ENCODE data around the gene ATP5F1E.
A peak's percentile ranks its signal among the peaks of the same experiment; 100 is the strongest.
"Not testable (repeated sequence)": the region's sequence is repeated elsewhere in the genome, so short reads cannot be mapped to it uniquely, and the experiment has no call there.

ATP5F1E gene

DNA sequence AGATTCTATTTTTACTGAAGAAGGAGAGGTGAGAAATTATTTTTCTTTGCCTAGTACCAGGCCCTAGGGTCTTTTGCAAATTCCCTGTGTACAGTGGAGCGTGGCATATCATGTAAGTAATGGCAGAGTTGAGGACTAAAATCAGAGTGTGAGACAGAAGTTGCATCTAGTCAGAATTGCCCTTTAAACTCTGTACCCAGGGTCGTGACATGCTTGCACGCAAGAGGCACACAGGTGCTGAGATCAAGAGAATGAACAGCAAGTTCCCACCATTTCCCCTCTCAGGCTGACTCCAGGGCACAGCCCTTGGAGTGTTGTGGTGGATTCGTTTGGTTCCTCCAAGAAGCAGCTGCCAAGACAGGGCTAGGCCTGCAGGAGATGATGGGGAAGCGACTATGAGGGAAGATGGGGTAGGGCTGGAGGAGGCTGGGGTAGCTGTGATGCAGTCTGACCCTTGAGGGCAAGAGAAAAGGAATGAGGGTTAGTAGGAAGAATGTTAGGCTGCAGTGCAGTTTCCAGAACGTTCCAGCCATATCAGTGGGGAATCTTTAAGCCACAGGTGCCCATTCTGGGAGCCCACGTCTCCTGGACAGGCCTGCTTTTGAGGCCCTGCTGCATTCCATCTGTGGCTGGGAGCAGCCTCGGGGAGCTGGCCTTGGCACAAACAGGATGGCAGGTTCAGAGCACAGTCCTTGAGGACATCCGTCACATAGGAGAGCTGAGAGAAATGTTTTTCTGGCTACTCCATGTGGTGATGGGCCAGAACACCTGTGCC is 44.2 kb downstream of the ATP5F1E start:
- DNase-seq, result no peak

DNA sequence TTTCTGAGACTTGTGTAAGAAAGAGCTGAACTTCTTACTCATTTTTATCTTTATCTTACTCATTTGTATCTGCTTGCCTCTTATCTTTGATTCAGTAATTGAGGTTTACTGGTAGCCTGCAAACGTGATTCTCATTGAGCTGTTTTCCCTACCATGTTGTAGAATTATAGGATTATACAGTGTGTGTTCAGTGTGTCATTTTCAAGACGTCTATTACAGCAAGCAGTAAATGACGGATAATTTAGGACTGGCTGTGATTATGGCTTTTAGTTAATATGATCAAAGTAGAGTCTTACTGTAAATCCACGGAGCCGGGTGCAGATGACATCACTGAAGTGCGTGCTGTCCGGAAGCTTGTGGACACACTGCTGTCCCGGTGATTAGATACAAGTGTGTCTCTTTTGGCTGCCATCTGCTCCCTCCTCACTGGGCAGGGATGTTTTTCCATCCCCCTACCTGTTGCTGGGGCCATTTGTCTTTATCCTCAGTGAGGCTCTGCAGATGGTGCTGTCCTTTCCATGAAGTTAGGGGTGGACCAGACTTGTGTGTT is 45.1 kb downstream of the ATP5F1E start:
- DNase-seq, result no peak

DNA sequence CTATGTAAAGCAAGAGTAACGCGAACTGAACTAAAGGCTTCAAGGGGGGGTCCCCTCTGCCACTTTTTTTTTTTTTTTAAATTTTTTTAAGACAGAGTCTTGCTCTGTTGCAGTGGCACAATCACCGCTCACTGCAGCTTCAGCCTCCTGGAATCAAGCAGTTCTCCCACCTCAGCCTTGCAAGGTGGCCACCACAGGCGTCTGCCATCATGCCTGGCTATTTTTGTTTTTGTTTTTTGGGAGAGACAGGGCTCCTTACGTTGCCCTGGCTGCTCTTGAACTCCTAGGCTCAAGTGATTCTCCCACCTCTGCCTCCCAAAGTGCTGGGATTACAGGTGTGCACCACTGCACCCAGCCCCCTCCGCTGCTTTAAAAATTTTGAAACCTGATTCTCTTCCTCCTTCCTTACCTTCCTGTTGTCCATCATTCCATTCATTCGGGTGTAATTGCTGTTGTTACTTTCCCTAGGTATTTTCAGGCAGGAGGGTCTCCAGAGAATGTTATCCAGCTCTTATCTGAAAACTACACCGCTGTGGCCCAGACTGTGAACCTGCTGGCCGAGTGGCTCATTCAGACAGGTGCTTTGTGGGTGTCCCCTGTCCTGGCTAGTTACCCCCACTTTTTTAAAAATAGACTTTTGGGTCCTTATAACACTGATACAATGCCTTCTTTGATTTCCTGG is 45.7 kb downstream of the ATP5F1E start:
- DNase-seq, result no peak

DNA sequence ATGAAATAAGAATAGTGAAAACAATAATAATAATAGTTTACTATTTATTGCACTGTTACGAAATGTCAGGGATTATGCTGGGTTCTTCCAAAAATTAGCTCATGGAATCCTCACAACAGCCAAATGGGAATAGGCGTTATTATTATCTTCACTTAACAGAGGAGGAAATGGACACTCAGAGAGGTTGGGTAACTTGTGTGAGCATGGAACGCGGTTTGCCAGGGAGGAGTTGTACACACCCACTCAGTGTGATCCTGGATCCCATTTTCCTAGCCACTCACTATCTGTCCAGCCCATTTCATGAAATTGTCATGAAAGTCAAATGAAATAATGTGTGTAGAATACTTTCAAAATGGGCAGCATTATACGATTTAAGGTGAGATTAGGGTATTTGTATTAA is 46.5 kb downstream of the ATP5F1E start:
- no peak for DNase-seq

DNA sequence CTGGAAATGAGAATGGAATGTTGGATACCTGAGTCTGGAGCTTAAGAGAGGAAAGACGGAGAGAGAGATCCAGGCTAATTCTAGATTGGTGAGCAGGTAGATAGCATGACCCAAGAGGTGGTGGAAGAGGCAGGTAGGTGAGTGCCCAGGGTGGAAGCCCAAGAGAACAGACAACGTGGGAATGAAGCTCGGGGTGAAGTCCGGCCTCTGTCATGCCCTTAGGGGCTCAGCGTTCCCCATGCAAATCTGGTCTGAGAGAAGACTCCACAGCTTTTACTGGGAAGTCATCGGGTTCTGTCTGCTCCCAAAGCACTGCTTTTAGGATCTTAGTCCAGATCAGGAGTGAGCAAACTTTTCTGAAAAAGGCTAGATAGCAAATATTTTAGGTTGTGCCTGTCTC is 47.4 kb downstream of the ATP5F1E start:
- DNase-seq, result no peak

DNA sequence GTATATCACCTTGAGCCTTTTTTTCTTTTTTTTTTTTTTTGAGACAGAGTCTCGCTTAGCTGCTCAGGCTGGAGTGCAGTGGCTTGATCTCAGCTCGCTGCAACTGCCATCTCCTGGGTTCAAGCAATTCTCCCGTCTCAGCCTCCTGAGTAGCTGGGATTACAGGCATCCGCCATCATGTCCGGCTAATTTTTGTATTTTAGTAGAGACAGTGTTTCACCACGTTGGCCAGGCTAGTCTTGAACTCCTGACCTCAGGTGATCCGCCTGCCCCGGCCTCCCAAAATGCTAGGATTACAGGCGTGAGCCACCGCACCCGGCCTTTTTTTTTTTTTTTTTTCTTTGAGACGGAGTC is 49.0 kb downstream of the ATP5F1E start:
- DNase-seq, result not testable (repeated sequence)

DNA sequence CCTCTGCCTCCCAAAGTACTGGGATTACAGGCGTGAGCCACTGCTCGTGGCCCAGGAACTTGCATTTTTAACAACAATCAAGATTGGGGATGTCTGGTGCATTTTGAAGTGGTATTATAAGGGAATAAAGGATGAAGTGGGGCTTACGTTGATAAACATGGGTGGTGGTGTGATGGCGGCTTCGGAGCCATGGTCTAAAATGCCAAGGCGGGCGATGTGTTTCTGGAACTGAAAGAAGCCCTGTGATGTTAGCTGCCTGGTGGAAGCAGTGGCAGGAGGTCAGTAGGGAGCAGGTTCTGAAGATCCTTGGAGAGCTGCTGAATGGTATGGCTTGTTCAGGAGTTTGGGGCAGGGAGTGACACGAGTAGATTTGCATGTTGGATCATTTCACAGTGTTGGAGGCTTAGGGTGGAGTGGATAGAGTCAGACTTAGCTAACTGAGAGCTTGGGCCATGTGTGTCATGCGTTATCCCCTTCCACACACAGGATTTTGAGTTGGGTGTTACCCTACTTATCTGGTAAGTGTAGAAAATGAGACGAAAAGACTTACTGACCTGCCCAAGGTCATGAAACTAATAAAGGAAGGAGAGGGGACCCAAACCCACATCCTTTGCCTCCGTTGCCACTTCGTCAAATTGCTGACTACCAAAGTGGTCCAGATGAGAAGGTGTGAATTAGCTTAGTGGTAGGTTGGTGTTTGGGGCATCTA is 49.6 kb downstream of the ATP5F1E start:
- DNase-seq, result no peak

DNA sequence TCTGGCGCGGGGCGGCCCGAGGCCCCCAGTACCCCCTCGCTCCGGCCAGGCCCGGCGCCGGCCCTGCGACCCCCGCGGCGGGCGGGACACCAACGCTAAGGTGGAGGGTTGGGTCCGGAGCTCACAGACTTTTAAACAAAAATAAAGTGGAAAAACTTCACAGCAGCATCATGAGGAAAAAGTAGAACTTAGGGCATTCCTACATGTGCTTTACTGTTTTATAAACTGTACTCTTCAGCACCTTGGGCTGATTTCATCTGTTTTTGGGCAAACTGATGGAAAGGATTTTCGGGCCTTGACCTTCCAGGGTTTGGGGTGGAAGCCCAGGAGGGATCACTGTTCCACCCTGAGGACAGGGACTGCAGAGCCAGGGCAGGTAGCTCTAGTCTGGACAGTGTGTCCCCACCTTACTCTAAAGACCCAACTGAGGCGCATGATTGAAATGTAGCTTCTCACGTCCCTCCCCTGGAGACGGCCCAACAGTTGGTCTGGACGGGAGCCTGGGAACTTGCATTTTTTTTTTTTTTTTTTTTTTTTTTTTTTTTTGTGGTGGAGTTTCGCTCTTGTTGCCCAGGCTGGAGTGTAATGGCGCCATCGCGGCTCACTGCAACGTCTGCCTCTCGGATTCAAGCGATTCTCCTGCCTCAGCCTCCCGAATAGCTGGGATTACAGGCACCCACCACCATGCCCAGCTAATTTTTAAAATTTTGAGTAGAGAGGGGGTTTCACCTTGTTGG is 50.3 kb downstream of the ATP5F1E start:
- peak; percentile 11 for DNase-seq

DNA sequence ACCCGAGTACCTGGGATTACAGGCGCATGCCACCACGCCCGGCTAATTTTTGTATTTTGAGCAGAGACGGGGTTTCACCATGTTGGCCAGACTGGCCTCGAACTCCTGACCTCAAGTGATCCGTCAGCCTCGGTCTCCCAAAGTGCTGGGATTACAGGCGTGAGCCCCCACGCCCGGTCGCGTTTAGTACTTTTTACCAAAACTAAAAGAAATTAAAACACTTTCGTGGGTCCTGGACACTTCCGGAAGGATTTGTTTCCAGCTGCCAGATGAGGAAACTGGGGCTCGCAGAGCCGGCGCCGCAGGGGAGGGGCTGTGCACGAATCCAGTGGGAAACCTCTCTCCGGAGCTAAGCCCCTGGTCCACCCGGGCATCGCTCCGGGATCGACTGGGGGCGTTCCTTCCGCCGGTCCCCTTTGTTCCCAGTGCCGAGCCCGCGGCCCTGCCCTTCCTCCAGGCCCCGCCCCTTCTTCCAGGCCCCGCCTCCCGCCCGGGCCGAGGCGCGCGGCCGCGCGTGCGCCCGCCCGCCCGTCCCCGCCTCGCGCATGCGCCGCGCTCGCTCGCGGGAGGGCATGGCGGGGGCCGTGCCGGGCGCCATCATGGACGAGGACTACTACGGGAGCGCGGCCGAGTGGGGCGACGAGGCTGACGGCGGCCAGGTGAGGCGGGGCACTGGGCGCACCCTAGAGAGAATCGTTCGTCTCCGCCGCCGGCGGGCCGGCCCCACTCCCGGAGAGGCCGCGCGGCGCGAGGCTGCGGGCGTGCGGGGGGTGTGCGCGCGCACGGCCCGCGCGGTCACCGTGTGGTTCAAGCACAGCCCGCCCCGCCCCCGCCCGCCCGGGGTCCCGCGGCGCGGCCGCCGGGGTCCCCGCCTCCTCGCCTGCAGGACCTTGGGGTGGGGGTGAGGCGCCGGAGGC is 51.2 kb downstream of the ATP5F1E start, which contains the start of gene NELFCD:
TSS of gene NELFCD (plus strand) at position 546 of the 917 bp plus-strand sequence. CDS start at position 600, 54 bp downstream.
- DNase-seq, result peak; percentile 86

DNA sequence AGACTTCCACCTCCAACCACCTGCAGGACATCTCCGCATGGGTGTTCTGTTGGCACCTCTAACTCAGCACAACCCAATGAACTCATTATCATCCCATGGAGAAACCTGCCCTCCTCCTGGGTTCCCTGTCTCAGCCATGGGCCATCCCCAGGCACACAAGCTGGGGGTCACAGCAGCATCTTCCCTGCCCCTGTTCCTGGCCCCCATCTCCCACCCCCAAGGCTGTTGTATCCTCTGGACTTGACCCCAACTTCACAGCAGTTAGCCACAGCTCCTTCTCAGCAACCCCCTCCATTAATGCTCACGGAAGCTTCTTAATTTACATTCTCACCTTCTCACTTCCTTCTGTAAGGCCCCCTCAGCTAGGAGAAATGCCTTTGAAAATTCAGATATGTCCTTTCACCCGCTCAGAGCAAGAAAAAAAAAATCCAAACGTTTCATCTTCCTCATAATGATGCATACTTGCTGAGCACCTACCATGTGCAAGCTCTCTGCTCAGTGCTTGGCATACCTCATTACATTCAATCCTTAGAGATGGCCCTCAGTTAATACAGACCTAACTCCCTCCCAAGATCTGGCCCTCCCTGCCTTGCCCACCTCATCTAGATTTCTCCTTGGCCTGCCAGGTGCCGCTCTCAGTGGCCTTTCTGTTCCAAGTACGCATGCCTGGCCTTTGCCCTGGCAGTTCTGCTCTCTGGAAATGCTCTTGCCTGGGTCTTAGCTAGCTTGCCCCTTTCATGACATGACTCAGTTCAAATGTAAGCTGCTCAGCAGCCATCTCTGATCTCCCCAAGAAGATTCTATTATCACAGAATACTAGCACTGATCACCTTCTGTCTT is 53.6 kb downstream of the ATP5F1E start:
- DNase-seq, result no peak

DNA sequence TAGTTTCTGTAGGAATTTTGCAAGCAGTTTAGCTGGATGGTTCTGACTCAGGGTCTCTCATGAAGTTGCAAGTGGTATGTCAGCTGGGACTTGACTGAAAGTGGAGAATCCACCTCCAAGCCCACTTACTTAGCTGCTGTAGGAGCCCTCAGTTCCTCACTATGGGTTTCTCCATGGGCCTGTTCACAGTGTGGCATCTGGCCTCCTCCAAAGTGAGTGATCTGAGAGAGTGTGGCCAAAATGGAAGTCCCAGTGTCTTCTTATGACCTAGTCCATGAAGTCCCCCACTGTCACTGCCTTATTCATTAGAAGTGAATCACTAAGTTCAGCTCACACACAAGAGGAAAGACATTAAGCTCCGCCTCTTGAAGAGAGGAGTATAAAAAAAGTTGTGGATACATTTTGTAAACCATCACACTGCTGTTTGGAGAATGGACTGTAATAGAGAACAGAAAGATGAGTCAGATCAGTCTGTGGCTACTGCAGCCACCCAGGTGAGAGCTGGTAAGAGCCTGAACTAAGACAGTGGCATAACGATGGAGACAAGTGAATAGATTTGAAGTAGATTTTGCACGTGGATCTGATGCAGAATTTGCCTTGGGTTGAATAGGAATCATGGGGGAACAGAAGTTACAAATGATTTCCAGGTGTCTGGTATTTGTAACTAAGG is 55.9 kb downstream of the ATP5F1E start:
- DNase-seq, result no peak
